K562 (cell line): ENCODE measurements around the gene CRNKL1. TPM values are rescaled to one million over a fixed set of nuclear protein-coding genes. Genes with fewer than 3 reads are reported as not detected.

Experiments
- ATAC-seq: fragments of 200-7000 bp; cut with Tn5 transposase; 3 replicates; pipeline ENCODE4 v1.9.1; 2020; ENCODE audit warnings: moderate library complexity
- BruUV-seq: library from RNA; stranded (reverse); fragments of 400-500 nt; replicated peaks from 2 replicates; lab custom pipeline; 2021; lab: Mats Ljungman, UMichigan
- CTCF ChIA-PET: fragments of 300-600 bp; formaldehyde crosslinking; extraction: SDS; loops from one replicate; lab custom pipeline; 2021; ENCODE audit warnings: low intra/inter-chr PET ratio; lab: Yijun Ruan, JAX
- POLR2A ChIA-PET: fragments of 300-600, 350-650 bp; sonication (Branson Sonifier 250); formaldehyde crosslinking; extraction: SDS; loops from one replicate; lab custom pipeline; 2021; ENCODE audit warnings: antibody characterized with exemption, inconsistent platforms; lab: Yijun Ruan, JAX
- DNase-seq, 4 experiments: peaks; one replicate each; pipeline versions ENCODE4 v3.0.0 to v3.0.0-alpha.2; 2011 to 2018; ENCODE audit warnings: low spot score in 3 of 4, mixed read lengths in 3 of 4; ENCODE audit errors: extremely low read depth in 1 of 4
- FAIRE-seq: peaks from 2 replicates; lab custom pipeline; 2011; peaks lifted over from hg19 to GRCh38; lab: Jason Lieb, UNC
- H2AFZ ChIP-seq: 2 replicates; pipeline ENCODE4 v1.6.0; 2011; ENCODE audit warnings: low read depth, low read length, control low read depth, inconsistent platforms
- H3K27ac ChIP-seq: fragments of 200-600 bp; 3 replicates; pipeline ENCODE4 v1.8.0; 2011; ENCODE audit warnings: low read depth, mild to moderate bottlenecking, control low read depth, inconsistent platforms, low read length, moderate library complexity, mixed read lengths; ENCODE audit errors: extremely low read depth
- H3K27me3 ChIP-seq, 2 experiments: fragments of 300-600 bp in 1 of 2; 2 replicates in 1 of 2; 3 replicates in 1 of 2; pipeline versions ENCODE4 v1.6.0 to v1.8.0; 2011; ENCODE audit warnings: inconsistent platforms in 2 of 2, low read length in 2 of 2, mild to moderate bottlenecking in 1 of 2, mixed read lengths in 1 of 2, moderate library complexity in 1 of 2; ENCODE audit not compliant: control insufficient read depth in 2 of 2, insufficient read depth in 2 of 2
- H3K36me3 ChIP-seq: fragments of 300-600 bp; 3 replicates; pipeline ENCODE4 v1.8.0; 2011; ENCODE audit warnings: mild to moderate bottlenecking, low read length, inconsistent platforms; ENCODE audit not compliant: control insufficient read depth, insufficient read depth
- H3K4me1 ChIP-seq, 2 experiments: fragments of 200-600 bp in 1 of 2; replicated peaks in 1 of 2; 2 replicates in 1 of 2; 3 replicates in 1 of 2; pipeline versions ENCODE4 v1.5.1 to v1.8.0; 2011; ENCODE audit warnings: inconsistent platforms in 2 of 2, low read length in 2 of 2, mild to moderate bottlenecking in 1 of 2, mixed read lengths in 1 of 2, moderate library complexity in 1 of 2; ENCODE audit not compliant: control insufficient read depth in 2 of 2, insufficient read depth in 2 of 2
- H3K4me2 ChIP-seq: 2 replicates; pipeline ENCODE4 v1.6.1; 2011; ENCODE audit warnings: low read length, control low read depth, inconsistent platforms, mixed read lengths; ENCODE audit not compliant: insufficient read depth
- H3K4me3 ChIP-seq: fragments of 200-600 bp; sonication (generic), shearing (Covaris generic); 2 replicates; pipeline ENCODE4 v1.5.1; 2016; ENCODE audit warnings: control low read depth, inconsistent platforms
- H3K79me2 ChIP-seq: fragments of 200-600 bp; 3 replicates; pipeline ENCODE4 v1.8.0; 2011; ENCODE audit warnings: low read length, inconsistent platforms; ENCODE audit not compliant: control insufficient read depth, insufficient read depth
- H3K9ac ChIP-seq, 2 experiments: 2 replicates each; pipeline versions ENCODE4 v1.6.0 to v1.6.1; 2011; ENCODE audit warnings: low read depth in 2 of 2, low read length in 2 of 2, control low read depth in 1 of 2, inconsistent platforms in 1 of 2, mild to moderate bottlenecking in 1 of 2, mixed read lengths in 1 of 2; ENCODE audit not compliant: insufficient read depth in 1 of 2
- H3K9me1 ChIP-seq: one replicate; pipeline ENCODE4 v1.6.0; 2011; ENCODE audit warnings: inconsistent platforms, mild to moderate bottlenecking, low read length, moderate library complexity; ENCODE audit not compliant: control insufficient read depth, insufficient read depth
- H3K9me3 ChIP-seq: replicated peaks from 2 replicates; pipeline ENCODE4 v1.5.1; 2011; ENCODE audit warnings: low read depth, low read length, inconsistent platforms; ENCODE audit not compliant: control insufficient read depth, insufficient read depth
- H4K20me1 ChIP-seq: replicated peaks from 2 replicates; pipeline ENCODE4 v1.6.1; 2011; ENCODE audit warnings: low read length, inconsistent platforms, mixed read lengths; ENCODE audit not compliant: control insufficient read depth, insufficient read depth
- POLR2B ChIP-seq: fragments of 450-650 bp; IDR thresholded peaks from 2 replicates; pipeline ENCODE4 v1.6.1; 2018; ENCODE audit warnings: low read depth; ENCODE audit not compliant: partially characterized antibody
- RAD51 ChIP-seq: fragments of 450-650 bp; IDR thresholded peaks from 2 replicates; pipeline ENCODE4 v1.7.1; 2016; ENCODE audit warnings: low read depth, mild to moderate bottlenecking, borderline replicate concordance
- YY1 ChIP-seq, 3 experiments: IDR thresholded peaks; 2 replicates each; pipeline ENCODE4 v1.6.1; 2011; ENCODE audit warnings: low read length in 2 of 3, mild to moderate bottlenecking in 2 of 3, moderate library complexity in 2 of 3, borderline replicate concordance in 1 of 3, control low read depth in 1 of 3, low read depth in 1 of 3; ENCODE audit not compliant: insufficient read depth in 3 of 3, insufficient replicate concordance in 2 of 3, control insufficient read depth in 1 of 3, insufficient read length in 1 of 3; ENCODE audit errors: extremely low read depth in 1 of 3
- ZNF197 ChIP-seq: fragments of 200-800 bp; sonication (Bioruptor generic); IDR thresholded peaks from 2 replicates; pipeline ENCODE4 v1.6.1; 2016; ENCODE audit warnings: low read depth, missing genetic modification characterization, missing compliant biosample characterization
- in situ Hi-C: fragments of 300-500 bp; cut with MboI; formaldehyde crosslinking; loops from 4 replicates; pipeline ENCODE4 v1.15.0; 2018; ENCODE audit warnings: inconsistent platforms, mixed read lengths
- intact Hi-C: fragments of 100-400 bp; cut with micrococcal nuclease; formaldehyde crosslinking; loops from 2 replicates; pipeline ENCODE4 v1.14.2; 2022
- polyA plus RNA-seq, 8 experiments: library from polyadenylated mRNA; depleted of rRNA in 4 of 8; stranded (reverse) in 5 of 8; unstranded in 3 of 8; fragments of >200 nt; fragmentation: Nextera tagmentation in 2 of 8; fragmentation: Illumina TruSeq in 1 of 8; extraction: Ambion mirVana in 2 of 8; extraction: Trizol in 1 of 8; gene quantifications; 2 replicates each; pipeline versions ENCODE4 v1.2.1 to v1.2.3, GENCODE V29; 2011 to 2014; ENCODE audit warnings: inconsistent platforms in 1 of 8, missing spikeins in 1 of 8
- total RNA-seq, 7 experiments: library from RNA; depleted of rRNA in 6 of 7; stranded (reverse); fragments of >200 nt in 6 of 7; fragmentation: Illumina TruSeq in 2 of 7; extraction: Trizol in 2 of 7; gene quantifications; 2 replicates each; pipeline versions ENCODE4 v1.2.1 to v1.2.3, GENCODE V29; 2011 to 2021; ENCODE audit warnings: low replicate concordance in 1 of 7
- TF ChIP-seq, protein P1 (sequence below): fragments of 450-650 bp; IDR thresholded peaks from 2 replicates; pipeline ENCODE4 v1.6.1; 2016; ENCODE audit warnings: low read depth
- TF ChIP-seq, protein P2 (sequence below): sonication (generic); formaldehyde crosslinking; IDR thresholded peaks from 2 replicates; pipeline ENCODE4 v1.8.0; 2022; ENCODE audit warnings: mild to moderate bottlenecking, missing genetic modification reagents
- TF ChIP-seq, protein P3 (sequence below), 2 experiments: fragments of 450-650 bp in 1 of 2; sonication (generic) in 1 of 2; formaldehyde crosslinking in 1 of 2; IDR thresholded peaks in 1 of 2; conservative IDR thresholded peaks in 1 of 2; 2 replicates each; pipeline versions ENCODE4 v1.6.1 to v1.8.1; 2016 to 2023; ENCODE audit warnings: mild to moderate bottlenecking in 2 of 2, moderate library complexity in 2 of 2, inconsistent platforms in 1 of 2, missing genetic modification reagents in 1 of 2
- TF ChIP-seq, protein P4 (sequence below): fragments of 450-650 bp; IDR thresholded peaks from 2 replicates; pipeline ENCODE4 v1.7.1; 2018; ENCODE audit warnings: mild to moderate bottlenecking, low read depth; ENCODE audit not compliant: partially characterized antibody

The CRNKL1 gene
- total and polyA plus RNA-seq, 9 of the 15 experiments (the other 6 are each of a cell fraction or from before 2014, with no cell fraction given), result 8.1 to 17.0 (median 11.7) TPM

DNA sequence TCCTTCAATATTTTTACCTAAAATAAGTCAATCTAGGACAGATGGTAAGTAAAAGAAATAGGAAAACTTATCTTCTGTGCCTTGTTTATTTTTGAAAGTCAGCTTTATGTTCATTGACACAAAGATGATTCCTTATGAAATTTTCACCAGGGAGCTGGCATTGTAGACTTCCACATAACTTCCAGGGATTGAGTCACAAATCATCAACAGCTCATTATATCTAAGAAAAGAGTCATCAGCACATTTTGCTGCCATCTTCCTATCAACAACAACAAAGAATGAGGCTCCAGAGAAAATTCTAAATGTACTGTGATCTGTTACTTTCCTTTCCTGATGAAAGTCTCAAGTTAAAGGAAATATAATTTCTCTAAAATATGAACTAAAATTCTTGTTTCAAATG is 48.6 kb upstream of the CRNKL1 start:
- Histone ChIP-seq H3K9ac (no peak overlapping the region), H3K36me3 (no peaks in the 10 kb centered on the region), H3K9me3 (no peaks in the 10 kb centered on the region), H4K20me1 (no peaks in the 10 kb centered on the region), H3K27me3 (peaks cover 0 to 4% of the 10 kb centered on the region in 2 experiments; a peak in 1 of 5 replicates), H3K79me2 (no peaks in the 10 kb centered on the region), H3K27ac (no peak overlapping the region), H3K4me1 (no peaks in the 10 kb centered on the region), H2AFZ (no peak overlapping the region), H3K4me2 (no peak overlapping the region), H3K9me1 (no peaks in the 10 kb centered on the region), H3K4me3 (no peak overlapping the region)
- no TSS peak for BruUV-seq
- intact Hi-C loops (no loop called here), in situ Hi-C loops (no loop called here)
- POLR2A ChIA-PET, result interaction anchor here (0.6 kb wide), 1 partner anchor 1253 kb away, joined by 4 read pairs; no protein-coding TSS in a partner anchor
- FAIRE-seq, result no peak
- CTCF ChIA-PET, result no interaction called here
- ATAC-seq, result no peak
- no peak for DNase-seq
- TF ChIP-seq, protein P1, sequence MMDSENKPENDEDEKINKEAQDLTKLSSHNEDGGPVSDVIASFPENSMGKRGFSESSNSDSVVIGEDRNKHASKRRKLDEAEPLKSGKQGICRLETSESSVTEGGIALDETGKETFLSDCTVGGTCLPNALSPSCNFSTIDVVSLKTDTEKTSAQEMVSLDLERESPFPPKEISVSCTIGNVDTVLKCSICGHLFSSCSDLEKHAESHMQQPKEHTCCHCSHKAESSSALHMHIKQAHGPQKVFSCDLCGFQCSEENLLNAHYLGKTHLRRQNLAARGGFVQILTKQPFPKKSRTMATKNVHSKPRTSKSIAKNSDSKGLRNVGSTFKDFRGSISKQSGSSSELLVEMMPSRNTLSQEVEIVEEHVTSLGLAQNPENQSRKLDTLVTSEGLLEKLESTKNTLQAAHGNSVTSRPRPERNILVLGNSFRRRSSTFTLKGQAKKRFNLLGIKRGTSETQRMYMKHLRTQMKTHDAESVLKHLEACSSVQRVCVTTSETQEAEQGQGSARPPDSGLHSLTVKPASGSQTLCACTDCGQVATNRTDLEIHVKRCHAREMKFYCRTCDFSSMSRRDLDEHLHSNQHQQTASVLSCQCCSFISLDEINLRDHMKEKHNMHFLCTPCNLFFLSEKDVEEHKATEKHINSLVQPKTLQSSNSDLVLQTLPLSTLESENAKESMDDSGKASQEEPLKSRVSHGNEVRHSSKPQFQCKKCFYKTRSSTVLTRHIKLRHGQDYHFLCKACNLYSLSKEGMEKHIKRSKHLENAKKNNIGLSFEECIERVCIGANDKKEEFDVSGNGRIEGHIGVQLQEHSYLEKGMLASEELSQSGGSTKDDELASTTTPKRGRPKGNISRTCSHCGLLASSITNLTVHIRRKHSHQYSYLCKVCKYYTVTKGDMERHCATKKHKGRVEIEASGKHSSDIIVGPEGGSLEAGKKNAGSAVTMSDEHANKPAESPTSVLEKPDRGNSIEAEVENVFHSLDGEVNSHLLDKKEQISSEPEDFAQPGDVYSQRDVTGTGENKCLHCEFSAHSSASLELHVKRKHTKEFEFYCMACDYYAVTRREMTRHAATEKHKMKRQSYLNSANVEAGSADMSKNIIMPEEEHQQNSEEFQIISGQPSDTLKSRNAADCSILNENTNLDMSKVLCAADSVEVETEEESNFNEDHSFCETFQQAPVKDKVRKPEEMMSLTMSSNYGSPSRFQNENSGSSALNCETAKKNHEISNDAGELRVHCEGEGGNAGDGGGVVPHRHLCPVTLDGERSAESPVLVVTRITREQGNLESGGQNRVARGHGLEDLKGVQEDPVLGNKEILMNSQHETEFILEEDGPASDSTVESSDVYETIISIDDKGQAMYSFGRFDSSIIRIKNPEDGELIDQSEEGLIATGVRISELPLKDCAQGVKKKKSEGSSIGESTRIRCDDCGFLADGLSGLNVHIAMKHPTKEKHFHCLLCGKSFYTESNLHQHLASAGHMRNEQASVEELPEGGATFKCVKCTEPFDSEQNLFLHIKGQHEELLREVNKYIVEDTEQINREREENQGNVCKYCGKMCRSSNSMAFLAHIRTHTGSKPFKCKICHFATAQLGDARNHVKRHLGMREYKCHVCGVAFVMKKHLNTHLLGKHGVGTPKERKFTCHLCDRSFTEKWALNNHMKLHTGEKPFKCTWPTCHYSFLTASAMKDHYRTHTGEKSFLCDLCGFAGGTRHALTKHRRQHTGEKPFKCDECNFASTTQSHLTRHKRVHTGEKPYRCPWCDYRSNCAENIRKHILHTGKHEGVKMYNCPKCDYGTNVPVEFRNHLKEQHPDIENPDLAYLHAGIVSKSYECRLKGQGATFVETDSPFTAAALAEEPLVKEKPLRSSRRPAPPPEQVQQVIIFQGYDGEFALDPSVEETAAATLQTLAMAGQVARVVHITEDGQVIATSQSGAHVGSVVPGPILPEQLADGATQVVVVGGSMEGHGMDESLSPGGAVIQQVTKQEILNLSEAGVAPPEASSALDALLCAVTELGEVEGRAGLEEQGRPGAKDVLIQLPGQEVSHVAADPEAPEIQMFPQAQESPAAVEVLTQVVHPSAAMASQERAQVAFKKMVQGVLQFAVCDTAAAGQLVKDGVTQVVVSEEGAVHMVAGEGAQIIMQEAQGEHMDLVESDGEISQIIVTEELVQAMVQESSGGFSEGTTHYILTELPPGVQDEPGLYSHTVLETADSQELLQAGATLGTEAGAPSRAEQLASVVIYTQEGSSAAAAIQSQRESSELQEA, result no peak
- no peak for TF ChIP-seq ZNF197 (CRISPR knock-in tag)
- no peak for TF ChIP-seq POLR2B
- TF ChIP-seq, protein P2, sequence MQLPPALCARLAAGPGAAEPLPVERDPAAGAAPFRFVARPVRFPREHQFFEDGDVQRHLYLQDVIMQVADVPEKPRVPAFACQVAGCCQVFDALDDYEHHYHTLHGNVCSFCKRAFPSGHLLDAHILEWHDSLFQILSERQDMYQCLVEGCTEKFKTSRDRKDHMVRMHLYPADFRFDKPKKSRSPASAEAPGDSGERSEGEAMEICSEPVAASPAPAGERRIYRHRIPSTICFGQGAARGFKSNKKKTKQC (CRISPR knock-in tag), result no peak
- no peak for TF ChIP-seq RAD51
- no peak for TF ChIP-seq YY1 (IDR thresholded peaks at IDR 0.05; ENCODE audit: borderline replicate concordance in 1 of 3, control insufficient read depth in 1 of 3, extremely low read depth in 1 of 3, insufficient read depth in 3 of 3, insufficient read length in 1 of 3, insufficient replicate concordance in 2 of 3, low read depth in 1 of 3, low read length in 2 of 3)
- TF ChIP-seq, protein P3, sequence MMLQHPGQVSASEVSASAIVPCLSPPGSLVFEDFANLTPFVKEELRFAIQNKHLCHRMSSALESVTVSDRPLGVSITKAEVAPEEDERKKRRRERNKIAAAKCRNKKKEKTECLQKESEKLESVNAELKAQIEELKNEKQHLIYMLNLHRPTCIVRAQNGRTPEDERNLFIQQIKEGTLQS (IDR thresholded peaks at IDR 0.05), result no peak
- TF ChIP-seq, protein P3 (CRISPR knock-in tag; conservative IDR thresholded peaks at IDR 0.05), result no peak
- TF ChIP-seq, protein P4, sequence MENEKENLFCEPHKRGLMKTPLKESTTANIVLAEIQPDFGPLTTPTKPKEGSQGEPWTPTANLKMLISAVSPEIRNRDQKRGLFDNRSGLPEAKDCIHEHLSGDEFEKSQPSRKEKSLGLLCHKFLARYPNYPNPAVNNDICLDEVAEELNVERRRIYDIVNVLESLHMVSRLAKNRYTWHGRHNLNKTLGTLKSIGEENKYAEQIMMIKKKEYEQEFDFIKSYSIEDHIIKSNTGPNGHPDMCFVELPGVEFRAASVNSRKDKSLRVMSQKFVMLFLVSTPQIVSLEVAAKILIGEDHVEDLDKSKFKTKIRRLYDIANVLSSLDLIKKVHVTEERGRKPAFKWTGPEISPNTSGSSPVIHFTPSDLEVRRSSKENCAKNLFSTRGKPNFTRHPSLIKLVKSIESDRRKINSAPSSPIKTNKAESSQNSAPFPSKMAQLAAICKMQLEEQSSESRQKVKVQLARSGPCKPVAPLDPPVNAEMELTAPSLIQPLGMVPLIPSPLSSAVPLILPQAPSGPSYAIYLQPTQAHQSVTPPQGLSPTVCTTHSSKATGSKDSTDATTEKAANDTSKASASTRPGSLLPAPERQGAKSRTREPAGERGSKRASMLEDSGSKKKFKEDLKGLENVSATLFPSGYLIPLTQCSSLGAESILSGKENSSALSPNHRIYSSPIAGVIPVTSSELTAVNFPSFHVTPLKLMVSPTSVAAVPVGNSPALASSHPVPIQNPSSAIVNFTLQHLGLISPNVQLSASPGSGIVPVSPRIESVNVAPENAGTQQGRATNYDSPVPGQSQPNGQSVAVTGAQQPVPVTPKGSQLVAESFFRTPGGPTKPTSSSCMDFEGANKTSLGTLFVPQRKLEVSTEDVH, result no peak
